PC-9 (cell line): ENCODE data around the gene C1orf52.

Experiments used
- CTCF ChIP-seq: fragments of 200-600 bp; sonication (generic); conservative IDR thresholded peaks from 2 replicates; pipeline ENCODE4 v1.6.1; 2017; ENCODE audit warnings: mixed run types, antibody characterized with exemption, mild to moderate bottlenecking, moderate library complexity
- EZH2 ChIP-seq: fragments of 200-600 bp; sonication (generic); IDR thresholded peaks from 2 replicates; pipeline ENCODE4 v1.8.0; 2017; ENCODE audit warnings: antibody characterized with exemption, low read depth

- no peak for TF ChIP-seq CTCF
- TF ChIP-seq EZH2, result no peak
Observed at GRCh38 chr1:85308833-85309350, 49.4 kb upstream of the C1orf52 start.
